ENCODE measurements around the gene LBX1. TPM values are rescaled to one million over a fixed set of nuclear protein-coding genes. Genes with fewer than 3 reads are reported as not detected.
A peak's percentile ranks its signal among the peaks of the same experiment; 100 is the strongest.

Gene LBX1
- total RNA-seq, 2 donors from 2014 or later = not detected

DNA sequence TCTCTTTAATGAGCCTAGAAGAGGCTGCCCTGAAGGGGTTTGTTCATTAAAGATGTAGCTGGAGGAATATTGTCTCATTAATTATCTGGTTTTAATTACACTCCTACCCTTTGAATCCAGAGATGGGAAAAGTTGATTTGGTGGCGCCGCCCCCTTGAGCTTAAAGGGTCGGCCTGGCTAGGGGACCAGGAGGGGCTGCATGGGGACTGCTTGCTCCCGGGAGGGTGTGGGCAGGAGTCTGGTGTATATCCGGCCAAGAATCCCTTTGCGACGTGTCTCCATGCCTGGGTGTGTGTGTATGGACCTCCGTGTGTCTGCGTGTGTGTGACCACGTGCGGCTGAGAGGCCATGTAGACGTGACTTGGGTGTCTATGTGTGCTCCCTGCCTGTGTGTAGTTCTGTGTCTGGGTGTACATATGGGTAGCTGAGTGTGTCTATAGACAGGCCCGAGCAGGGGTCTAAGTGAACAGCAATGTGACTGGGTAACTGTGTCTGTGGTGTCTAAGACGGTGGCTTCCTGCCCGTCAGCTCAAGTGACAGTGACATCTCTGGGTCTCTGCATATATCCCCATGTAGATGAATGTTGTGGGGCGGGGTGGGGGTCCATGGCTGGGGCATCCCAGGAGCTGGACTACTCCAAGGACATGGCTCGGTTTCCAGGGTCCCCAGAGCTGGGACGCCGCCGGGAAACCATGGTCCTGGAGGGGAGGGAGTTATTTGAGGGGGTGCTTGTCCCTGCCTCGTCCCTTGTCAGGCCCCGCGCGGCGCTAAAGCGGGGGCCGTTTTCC, 10.7 kb downstream of the LBX1 start:
- H3K9ac ChIP-seq (ENCODE audit: extremely low read depth, low read length, poor library complexity, severe bottlenecking) = no peak overlapping the region
- TF ChIP-seq, protein P1, sequence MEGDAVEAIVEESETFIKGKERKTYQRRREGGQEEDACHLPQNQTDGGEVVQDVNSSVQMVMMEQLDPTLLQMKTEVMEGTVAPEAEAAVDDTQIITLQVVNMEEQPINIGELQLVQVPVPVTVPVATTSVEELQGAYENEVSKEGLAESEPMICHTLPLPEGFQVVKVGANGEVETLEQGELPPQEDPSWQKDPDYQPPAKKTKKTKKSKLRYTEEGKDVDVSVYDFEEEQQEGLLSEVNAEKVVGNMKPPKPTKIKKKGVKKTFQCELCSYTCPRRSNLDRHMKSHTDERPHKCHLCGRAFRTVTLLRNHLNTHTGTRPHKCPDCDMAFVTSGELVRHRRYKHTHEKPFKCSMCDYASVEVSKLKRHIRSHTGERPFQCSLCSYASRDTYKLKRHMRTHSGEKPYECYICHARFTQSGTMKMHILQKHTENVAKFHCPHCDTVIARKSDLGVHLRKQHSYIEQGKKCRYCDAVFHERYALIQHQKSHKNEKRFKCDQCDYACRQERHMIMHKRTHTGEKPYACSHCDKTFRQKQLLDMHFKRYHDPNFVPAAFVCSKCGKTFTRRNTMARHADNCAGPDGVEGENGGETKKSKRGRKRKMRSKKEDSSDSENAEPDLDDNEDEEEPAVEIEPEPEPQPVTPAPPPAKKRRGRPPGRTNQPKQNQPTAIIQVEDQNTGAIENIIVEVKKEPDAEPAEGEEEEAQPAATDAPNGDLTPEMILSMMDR (conservative IDR thresholded peaks at IDR 0.05) = no peak
- no peaks in the 10 kb centered on the region for H3K9me3 Mint-ChIP-seq
- no peak overlapping the region for H3K4me3 ChIP-seq (ENCODE audit: low read length)
- no peak overlapping the region for H3K27ac ChIP-seq (ENCODE audit: low read depth, low read length)
- peaks cover 100% of the 10 kb centered on the region for H3K27me3 Mint-ChIP-seq (ENCODE audit: insufficient read depth)
- H3K4me3 Mint-ChIP-seq = no peak overlapping the region
- no peaks in the 10 kb centered on the region for H3K9me3 ChIP-seq (ENCODE audit: control insufficient read depth, low read length)
- peaks cover 6% of the 10 kb centered on the region for H3K4me1 Mint-ChIP-seq
- peaks cover 100% of the 10 kb centered on the region for H3K27me3 ChIP-seq (ENCODE audit: control insufficient read depth, insufficient read depth, low read length, poor library complexity, severe bottlenecking)
- H3K4me1 ChIP-seq (ENCODE audit: control insufficient read depth, insufficient read depth, low read length) = peaks cover 14% of the 10 kb centered on the region
- 12 to 15% methylated on average over 19 to 27 of the region's 27 CpGs for WGBS, 2 experiments (ENCODE audit: insufficient coverage in 1 of 2, insufficient read length in 1 of 2)
- no peaks in the 10 kb centered on the region for H3K36me3 ChIP-seq (ENCODE audit: control insufficient read depth, insufficient read depth, low read length)
- no peak overlapping the region for H3K27ac Mint-ChIP-seq
- peak; percentile 48 for DNase-seq
- no peaks in the 10 kb centered on the region for H3K36me3 Mint-ChIP-seq (ENCODE audit: low read depth)

- Mint-ChIP-seq H3K36me3 (ENCODE audit: low read depth) (no peaks in the 10 kb centered on the region), H3K27me3 (ENCODE audit: insufficient read depth) (peaks cover 100% of the 10 kb centered on the region), H3K4me3 (no peak overlapping the region), H3K4me1 (peaks cover 6% of the 10 kb centered on the region), H3K9me3 (no peaks in the 10 kb centered on the region), H3K27ac (no peak overlapping the region)
- Histone ChIP-seq H3K9ac (ENCODE audit: extremely low read depth, low read length, poor library complexity, severe bottlenecking) (no peak overlapping the region), H3K9me3 (ENCODE audit: control insufficient read depth, low read length) (no peaks in the 10 kb centered on the region), H3K4me1 (ENCODE audit: control insufficient read depth, insufficient read depth, low read length) (peaks cover 7% of the 10 kb centered on the region), H3K4me3 (ENCODE audit: low read length) (no peak overlapping the region), H3K36me3 (ENCODE audit: control insufficient read depth, insufficient read depth, low read length) (no peaks in the 10 kb centered on the region), H3K27ac (ENCODE audit: low read depth, low read length) (no peak overlapping the region), H3K27me3 (ENCODE audit: control insufficient read depth, insufficient read depth, low read length, poor library complexity, severe bottlenecking) (peaks cover 100% of the 10 kb centered on the region)
- TF ChIP-seq, protein P1 (conservative IDR thresholded peaks at IDR 0.05) = peak; percentile 76
- peak; percentile 94 for DNase-seq
- 2 to 3% methylated on average over 28 to 68 of the region's 68 CpGs for WGBS, 2 experiments (ENCODE audit: insufficient coverage in 1 of 2, insufficient read length in 1 of 2)
These were observed 11.6 kb downstream of the LBX1 start for GRCh38 chr10:101217450-101218281.

DNA sequence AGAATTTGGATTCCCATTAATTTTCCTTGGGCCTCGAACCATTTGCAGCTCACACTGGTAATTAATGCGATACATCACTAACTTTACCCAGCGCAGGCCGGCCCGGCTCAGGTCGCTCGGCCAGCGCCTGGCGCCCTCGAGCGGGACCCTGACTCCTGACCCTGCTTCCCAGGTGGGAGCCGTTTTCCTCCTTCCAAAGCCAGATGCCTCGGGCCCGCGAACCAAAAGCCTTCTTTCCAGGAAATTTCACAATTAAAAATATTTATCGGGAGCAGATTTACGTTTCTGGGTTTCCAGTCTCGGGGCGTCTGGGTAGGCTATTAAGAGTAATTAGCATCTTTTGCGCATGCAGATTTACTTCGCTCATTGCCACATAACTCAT, 12.2 kb downstream of the LBX1 start:
- no peaks in the 10 kb centered on the region for H3K9me3 Mint-ChIP-seq
- no peaks in the 10 kb centered on the region for H3K36me3 ChIP-seq (ENCODE audit: control insufficient read depth, insufficient read depth, low read length)
- no peak overlapping the region for H3K9ac ChIP-seq (ENCODE audit: extremely low read depth, low read length, poor library complexity, severe bottlenecking)
- H3K9me3 ChIP-seq (ENCODE audit: control insufficient read depth, low read length) = no peaks in the 10 kb centered on the region
- H3K4me1 Mint-ChIP-seq = peaks cover 6% of the 10 kb centered on the region
- TF ChIP-seq, protein P1 (conservative IDR thresholded peaks at IDR 0.05) = no peak
- H3K27ac Mint-ChIP-seq = no peak overlapping the region
- no peak overlapping the region for H3K4me3 ChIP-seq (ENCODE audit: low read length)
- H3K27me3 ChIP-seq (ENCODE audit: control insufficient read depth, insufficient read depth, low read length, poor library complexity, severe bottlenecking) = peaks cover 99% of the 10 kb centered on the region
- H3K4me3 Mint-ChIP-seq = peak overlapping the region; percentile 14
- 3% methylated on average over 6 to 21 of the region's 21 CpGs for WGBS, 2 experiments (ENCODE audit: insufficient coverage in 1 of 2, insufficient read length in 1 of 2)
- no peaks in the 10 kb centered on the region for H3K36me3 Mint-ChIP-seq (ENCODE audit: low read depth)
- H3K27ac ChIP-seq (ENCODE audit: low read depth, low read length) = no peak overlapping the region
- peaks cover 99% of the 10 kb centered on the region for H3K27me3 Mint-ChIP-seq (ENCODE audit: insufficient read depth)
- DNase-seq = peak; percentile 71
- peaks cover 4% of the 10 kb centered on the region for H3K4me1 ChIP-seq (ENCODE audit: control insufficient read depth, insufficient read depth, low read length)

All from endodermal cell (in vitro differentiated cells).